COLO668 (cell line): ENCODE results near the gene IFITM1.
"Not testable (repeated sequence)": the region's sequence is repeated elsewhere in the genome, so short reads cannot be mapped to it uniquely, and the experiment has no call there.

Source experiments
- DNase-seq: peaks from one replicate; lab custom pipeline; 2025; ENCODE audit not compliant: unreplicated experiment; lab: John Stamatoyannopoulos, UW

Gene IFITM1

DNA sequence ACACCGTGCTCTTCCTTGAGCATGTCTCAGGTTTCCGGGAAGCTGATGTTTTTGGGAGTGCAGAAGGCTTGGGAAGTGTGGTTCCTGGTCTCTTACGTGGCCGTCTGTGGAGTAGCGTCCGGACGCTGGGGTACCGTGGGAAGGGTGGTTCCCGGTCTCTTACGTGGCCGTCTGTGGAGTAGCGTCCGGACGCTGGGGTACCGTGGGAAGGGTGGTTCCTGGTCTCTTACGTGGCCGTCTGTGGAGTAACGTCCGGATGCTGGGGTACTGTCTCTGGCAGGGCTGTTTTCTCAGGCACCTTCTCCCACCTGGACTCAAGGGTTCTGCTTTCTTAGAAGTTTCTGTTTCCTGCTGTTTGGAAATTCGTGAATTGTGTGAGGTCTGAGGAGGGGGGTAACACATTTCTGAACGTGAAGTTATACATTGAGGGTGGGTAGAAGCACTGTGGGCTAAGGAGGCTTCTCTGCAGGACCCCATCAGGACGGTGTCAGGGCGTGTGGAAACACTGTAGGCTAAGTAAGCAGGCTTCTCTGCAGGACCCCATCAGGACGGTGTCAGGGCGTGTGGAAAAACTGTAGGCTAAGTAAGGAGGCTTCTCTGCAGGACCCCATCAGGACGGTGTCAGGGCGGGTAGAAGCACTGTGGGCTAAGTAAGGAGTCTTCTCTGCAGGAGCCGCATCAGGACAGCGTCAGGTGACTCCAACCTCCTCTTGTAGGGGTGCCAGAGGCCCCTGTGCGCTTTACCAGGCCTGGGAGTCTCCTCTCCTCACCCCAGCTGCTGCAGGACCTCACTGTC, 12.2 kb downstream of the IFITM1 start:
- DNase-seq = no peak

DNA sequence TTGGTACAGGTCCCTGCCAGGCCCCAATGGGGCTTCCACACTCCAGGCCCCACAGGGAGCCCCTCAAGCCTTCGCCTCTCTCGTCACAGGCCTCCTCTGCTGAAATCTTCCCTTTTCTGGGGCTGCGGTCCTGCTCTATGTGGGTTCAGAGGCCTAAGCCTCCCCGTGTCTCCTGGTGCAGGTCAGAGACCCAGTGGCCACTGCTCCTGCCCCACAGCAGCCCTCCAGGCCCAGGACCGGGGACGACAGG, 12.7 kb downstream of the IFITM1 start:
- DNase-seq = no peak

DNA sequence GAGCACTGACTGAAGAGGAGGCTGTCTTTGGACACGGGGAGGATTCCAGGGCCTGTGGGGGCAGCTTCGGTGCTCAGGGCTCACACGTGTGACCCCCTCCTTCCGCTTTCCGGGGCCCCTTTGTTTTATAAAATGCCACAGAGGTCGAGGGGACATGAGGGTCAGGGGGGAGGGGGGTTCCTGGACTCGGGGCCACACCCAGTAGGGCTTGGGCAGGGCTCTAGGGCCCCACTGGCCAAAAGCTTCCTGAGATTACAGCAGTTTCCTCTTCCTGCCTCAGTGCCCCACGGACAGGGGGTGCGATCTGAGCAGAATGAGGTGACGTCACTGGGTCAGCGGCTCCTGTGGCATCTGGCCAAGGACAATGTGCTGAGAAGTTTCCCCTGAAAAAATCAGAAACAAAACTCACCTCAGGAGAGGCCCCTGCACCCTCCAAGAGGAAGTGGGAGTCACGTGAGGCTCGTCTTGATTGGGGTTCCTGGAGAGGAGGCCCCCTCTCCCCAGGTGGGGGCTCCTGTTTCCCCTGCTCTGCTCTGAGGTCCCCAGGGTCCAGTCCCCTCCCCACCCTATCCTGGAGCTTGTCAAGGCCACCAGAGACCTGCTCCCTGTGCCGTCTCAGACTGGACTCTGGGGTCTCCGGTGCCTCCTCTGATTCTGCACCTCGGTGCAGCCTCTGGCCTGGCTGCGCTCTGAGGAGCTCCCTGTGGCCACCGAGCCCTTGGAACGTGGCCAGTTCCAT, 13.2 kb downstream of the IFITM1 start:
- DNase-seq = no peak

DNA sequence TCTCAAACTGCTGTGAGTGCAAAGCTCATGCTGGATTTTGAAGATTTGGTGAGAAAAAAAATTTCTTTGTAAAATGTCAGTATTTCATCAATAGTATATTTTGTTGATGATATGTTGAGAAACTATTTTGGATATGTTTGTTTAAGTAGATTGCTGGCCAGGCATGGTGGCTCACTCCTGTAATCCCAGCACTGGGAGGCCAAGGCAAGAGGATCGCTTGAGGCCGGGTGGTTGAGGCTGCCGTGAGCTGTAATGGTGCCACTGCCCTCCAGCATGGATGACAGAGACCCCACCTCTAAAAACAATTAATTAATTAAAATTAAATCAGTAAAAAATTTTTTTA, 13.7 kb downstream of the IFITM1 start:
- DNase-seq = no peak

DNA sequence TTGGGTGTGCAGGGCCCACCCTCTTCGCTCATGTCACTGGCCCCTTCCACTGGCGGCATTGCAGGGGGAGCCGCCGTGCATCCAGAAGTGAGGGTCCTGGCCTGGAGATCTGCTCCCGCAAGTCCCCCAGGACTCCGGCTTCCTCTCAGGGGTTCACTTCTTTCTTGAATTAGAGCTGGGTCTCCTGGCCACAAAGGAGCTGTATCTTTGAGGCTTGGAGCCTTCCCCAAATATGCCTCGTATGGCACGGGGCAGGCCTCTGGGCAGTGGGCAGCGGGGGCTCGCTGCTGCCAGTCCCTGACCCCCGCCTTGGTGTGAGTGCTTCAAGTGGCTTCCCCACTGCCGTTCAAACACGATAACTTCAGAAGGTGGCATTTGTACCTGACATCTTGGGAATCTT, 14.2 kb downstream of the IFITM1 start:
- no peak for DNase-seq

DNA sequence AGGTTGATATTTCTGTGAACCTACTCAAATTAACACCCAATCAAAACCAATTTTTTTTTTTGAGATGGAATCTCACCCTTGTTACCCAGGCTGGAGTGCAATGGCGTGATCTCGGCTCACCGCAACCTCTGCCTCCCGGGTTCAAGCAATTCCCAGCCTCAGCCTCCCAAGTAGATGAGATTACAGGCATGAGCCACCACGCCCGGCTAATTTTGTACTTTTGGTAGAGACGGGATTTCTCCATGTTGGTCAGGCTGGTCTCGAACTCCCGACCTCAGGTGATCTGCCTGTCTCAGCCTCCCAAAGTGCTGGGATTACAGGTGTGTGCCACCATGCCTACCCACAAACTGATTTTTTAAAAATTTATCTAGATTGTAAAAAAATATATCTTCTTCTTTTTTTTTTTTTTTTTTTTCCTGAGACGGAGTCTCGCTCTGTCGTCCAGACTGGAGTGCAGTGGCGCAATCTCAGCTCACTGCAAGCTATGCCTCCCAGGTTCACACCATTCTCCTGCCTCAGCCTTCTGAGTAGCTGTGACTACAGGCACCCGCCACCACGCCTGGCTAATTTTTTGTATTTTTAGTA, 14.8 kb downstream of the IFITM1 start:
- not testable (repeated sequence) for DNase-seq

DNA sequence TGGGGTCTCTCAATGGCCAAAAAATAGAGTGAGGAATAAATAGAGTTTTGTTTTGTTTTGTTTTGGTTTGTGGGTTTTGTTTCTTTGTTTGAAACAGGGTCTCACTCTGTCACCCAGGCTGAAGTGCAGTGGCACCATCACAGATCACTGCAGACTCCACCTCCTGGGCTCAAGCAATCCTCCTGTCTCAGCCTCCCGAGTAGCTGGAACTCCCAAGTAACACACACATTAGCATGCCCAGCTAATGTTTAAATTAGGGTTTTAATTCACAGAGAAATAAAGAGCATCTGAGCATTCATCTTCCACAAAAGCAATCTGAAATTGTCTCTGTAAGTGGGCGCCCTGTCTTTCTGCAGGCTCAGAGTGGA, 16.0 kb downstream of the IFITM1 start:
- no peak for DNase-seq

DNA sequence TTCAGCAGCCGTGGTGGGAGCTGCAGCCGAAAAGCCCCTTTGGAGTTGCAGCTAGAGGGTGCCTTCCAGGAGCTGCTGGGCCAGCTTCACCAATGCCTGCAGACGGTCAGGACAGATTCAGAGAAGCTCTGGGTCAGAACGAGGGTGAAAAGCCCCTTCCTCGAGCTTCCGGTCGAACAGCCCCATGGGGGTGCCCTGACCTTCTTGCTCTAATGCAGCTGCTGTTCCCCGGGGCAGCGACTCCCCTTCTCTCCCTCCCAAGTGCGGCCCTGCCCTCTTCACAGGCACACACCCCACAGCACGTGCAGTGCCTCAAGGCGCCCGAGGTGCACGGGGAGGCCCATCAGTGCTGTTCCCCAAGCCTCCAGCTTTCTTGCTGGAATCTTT, 16.5 kb downstream of the IFITM1 start:
- DNase-seq = no peak

DNA sequence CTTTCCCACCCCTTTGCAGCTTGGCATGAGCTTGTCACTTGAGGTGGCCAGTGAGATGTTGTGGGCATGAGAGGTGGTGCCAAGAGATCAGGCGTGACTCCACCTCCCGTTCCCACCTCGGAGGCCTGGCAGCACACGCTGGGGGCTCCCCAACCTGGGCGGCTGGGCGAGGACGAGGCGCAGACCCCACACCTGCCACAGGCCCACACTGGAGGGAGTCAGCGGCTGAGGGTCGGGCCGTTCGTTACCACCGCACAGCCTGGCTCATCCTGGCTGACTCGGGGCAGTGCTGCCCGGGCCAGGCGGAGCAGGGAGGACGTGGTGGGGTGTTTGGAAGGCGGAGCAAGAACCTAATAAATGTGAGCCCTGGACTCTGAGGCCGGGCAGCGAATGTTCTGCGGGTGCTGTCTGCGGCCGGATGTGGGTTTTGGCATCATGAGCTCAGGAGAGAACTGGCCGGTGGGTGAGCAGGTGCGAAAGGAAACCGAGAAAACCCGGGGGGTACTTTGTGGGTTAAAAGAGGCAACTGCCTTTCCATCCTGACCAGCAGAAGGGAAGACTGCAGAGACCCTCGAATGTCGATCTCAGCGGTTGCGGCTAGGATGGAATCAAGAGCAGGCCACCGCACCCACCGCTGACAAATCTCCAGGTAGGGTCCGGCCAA, 17.0 kb downstream of the IFITM1 start:
- DNase-seq = no peak

DNA sequence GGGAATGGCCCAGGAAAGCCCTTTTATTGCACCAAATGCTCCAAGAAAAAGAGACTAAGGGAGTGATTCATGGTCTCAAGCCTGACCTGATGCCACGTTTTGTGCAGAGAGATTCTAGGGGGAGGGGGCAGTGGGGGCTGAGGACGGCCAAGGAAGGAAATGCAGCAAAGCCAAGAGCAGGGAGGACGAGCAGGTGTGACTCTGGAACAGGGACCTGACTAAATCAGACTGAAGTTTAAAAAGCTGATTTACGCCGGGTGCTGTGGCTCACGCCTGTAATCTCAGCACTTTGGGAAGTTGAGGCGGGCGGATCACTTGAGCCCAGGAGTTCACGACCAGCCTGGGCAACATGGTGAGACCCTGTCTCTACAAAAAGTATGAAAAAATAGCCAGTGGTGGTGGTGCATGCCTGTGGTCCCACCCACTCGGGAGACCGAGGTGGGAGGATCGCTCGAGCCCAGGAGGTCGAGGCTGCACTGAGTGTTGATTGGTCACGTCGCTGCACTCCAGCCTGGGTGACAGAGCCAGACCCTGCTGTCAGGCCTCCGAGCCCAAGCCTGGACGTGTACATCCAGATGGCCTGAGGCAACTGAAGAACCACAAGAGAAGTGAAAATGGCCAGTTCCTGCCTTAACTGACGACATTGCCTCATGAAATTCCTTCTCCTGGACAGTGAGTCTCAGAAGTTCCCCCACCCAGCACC, 17.7 kb downstream of the IFITM1 start:
- DNase-seq = no peak

DNA sequence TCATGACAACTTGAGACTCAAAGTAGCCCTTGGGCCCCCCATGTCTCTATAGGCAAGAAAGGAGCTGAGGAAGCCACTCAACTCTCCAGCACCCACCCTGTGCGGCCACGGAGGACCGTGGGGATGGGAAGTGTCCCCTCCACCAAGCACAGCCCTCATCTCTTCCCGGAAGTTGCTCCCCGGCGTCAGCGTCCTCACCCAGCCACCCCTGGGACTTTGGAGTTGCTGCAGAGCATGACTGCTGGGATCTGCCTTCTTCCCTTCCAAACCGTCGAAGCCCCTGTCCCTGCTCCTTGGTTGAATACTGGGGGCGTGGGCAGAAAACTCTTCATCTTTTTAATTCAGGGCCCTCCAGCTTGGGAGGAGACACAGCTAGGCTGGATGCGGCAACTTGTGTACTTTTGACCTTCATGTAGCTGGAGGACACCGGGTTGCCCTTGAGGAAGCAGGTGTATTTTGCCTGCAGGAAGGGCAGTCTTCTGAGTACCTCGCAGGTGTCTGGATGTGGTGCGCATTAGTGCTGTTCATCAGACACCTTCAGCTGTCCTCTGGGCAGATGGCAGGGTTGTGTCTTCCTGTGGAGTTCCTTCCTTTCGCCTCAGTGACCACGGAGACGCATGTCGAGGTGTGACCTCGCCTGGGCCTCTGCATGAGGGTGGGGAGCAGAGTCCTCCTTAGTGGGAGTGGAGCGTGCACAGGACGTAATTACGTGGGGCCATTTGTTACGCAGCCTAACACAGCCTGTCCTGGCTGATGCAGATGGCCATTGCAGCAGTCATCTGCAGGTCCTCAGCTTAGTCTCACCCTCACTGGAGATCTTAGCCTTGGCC, 19.0 kb downstream of the IFITM1 start:
- no peak for DNase-seq

DNA sequence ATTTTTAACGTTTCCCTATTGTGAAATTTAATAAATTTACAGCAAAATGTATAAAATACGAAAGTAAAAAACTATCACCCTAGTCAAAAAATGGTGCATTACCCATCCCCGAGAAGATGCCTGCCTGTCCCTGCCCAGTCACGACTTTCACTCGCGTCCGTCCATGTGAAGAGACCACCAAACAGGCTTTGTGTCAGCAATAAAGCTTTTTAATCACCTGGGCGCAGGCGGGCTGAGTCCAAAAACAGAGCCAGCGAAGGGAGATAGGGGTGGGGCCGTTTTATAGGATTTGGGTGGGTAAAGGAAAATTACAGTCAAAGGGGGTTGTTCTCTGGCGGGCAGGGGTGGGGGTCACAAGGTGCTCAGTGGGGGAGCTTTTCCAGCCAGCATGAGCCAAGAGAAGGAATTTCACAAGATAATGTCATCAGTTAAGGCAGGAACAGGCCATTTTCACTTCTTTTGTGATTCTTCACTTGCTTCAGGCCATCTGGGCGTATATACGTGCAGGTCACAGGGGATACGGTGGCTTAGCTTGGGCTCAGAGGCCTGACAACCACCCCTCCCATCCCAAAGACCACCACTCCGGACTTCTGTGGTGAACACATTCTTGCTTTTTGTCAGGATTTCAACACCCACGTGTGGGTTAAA, 19.9 kb downstream of the IFITM1 start:
- DNase-seq = not testable (repeated sequence)

DNA sequence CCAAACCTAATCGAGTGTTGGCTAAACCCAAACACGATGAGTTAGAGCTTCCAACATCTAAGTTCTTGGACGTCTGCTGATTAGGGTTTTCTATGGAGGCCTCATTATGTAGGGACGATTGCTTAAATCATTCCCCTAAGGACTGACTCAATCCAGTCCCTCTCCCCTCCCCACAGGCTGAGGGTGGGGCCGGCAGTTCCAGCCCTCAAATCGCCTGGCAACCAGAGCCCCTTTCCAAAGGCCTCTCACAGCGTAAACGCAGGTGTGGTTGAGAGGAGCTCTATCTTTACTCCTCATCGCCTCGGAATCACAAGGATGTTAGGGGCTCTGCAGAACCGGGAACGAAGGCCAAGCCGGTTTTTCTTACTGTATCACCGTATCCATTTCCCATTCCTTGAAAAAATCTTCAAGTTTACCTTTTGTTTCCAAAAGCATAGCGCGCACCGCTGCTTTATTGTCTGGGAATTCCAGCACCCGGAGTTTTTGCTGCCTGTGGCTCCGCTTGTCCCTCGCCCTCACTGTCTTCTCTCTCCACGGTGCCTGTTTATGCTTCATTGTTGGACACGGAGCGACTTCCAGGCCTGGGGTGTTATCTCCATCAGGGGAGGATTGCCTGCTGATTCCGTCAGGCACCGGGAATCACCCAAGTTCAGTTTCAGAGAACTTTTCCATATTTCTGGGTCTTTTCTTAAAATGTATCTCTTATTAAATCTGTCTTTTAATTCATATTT, 20.6 kb downstream of the IFITM1 start:
- DNase-seq = no peak

DNA sequence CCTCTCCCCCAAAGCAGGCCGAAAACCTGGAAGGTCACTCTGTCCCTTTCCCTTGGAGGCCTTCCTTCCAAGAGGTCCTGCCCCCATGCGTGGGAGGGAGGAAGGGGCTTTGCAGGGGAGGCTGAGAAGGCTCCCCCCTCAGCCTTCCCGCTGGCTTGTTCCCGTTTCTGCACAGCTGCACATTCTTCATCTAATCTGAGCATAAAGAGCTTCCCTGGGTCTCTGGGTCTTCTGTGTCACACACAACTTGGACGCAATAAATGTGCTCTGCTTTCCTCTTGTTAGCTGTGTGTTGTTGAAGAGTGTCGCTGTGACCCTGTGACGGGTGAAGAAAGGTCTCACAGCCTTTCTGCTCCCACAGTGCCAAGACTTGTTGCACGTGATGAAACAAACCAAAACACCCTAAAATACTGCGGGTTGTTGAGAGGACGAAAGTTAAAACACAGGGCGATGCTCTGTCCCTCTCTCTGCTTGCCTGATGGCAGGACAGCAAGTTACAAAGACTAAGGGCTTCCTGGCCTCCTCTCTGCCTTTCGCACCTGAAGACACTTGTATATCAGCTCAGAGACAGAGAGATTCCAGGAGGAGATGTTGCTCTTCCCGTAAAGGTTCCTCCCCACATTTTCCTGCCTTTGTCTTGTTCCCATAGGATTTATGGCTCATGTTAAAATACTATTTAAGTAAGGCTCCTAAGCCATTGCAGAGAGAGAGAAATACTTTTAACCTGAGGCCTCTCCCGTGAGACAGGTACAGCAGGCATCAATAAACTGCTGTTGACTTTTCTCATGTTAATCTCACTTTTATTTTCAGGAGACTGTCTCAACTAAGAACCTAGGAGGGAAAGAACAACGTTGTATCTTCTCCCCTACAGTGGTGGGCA, 22.2 kb downstream of the IFITM1 start:
- DNase-seq = no peak

DNA sequence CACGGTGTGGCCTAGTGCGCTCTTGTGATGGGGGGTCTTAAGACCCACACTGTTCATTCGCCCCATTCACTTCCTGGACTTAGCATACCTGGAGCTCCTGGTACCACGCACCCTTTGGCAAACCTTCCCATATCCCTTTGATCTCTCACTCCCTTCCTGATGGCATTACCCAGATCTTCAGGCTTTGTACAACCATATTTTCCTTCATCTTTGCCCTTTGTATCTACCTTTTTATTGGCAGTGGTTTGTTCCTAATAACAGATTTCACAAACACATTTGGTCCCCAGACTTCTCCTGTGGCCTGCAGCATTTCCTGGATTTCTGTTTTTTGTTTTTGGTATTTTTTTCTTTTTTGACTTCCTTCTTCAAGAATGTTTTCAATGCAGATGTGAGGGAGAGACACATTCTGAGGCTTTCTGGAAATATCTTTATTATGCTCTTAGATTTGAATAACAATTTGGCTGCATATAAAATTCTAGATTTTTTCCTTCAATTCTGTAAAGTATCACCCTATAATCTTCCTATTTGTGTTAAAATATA, 22.9 kb downstream of the IFITM1 start:
- no peak for DNase-seq

DNA sequence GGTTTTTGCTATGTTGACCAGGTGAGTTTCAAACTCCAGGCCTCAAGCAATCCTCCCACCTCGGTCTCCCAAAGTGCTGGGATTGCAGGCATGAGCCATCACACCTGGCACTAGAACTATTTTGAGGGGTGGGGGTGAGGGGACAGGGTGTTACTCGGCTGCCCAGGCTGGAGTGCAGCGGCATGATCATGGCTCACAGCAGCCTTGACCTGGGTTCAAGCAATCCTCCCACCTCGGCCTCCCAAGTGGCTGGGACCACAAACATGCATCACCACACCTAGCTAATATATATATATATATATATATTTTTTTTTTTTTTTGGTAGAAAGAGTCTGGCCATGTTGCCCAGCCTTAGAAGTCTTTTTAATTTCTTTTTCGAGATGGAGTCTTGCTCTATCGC, 23.9 kb downstream of the IFITM1 start:
- no peak for DNase-seq

DNA sequence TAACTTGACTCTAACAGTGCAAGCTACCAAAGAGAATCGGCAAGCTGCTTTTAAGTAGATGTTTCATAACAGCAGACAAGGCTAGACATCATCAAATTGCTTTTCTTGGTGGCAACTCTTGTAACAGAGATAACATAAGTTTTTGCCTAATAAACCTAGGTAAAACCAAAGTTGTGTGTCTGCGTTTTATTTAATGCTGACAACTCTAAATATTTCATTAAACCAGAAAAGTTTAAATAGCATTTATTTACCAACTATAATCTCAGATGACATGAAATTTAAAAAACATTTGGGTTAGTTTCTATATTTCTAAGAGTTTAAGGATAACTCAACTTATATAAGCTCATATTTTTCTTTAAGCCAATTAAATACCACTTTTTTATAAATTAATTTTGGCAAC, 26.1 kb downstream of the IFITM1 start:
- DNase-seq = no peak
